ENCODE measurements around the gene ADK. TPM values are rescaled to one million over a fixed set of nuclear protein-coding genes. Genes with fewer than 3 reads are reported as not detected.
"Not testable (repeated sequence)": the region's sequence is repeated elsewhere in the genome, so short reads cannot be mapped to it uniquely, and the experiment has no call there.

The ADK gene
- total RNA-seq, 4 donors from 2014 or later = 62.1 to 84.7 (median 74.4) TPM

- Histone ChIP-seq H3K27ac (no peak overlapping the region), H3K4me3 (replicated peaks in 1 of 3) (no peak overlapping the region), H3K36me3 (no peaks in the 10 kb centered on the region), H3K4me1 (no peaks in the 10 kb centered on the region), H3K27me3 (no peaks in the 10 kb centered on the region), H3K9me3 (no peaks in the 10 kb centered on the region)
- DNase-seq = no peak
- intact Hi-C loops (cut with DNase I) = no loop called here
- WGBS, 2 donors = 94 to 95% methylated on average over 3 of the region's 3 CpGs
- TF ChIP-seq CTCF (IDR thresholded peaks at IDR 0.05) (no peak), POLR2A (IDR thresholded peaks at IDR 0.05) (no peak)
These were observed 374.9 kb downstream of the ADK start for GRCh38 chr10:74525885-74526284.

GRCh38 chr10:74527611-74528010 is 376.6 kb downstream of the ADK start:
- H3K27me3 ChIP-seq; H3K4me1 ChIP-seq; H3K4me3 ChIP-seq (replicated peaks in 1 of 3); H3K9me3 ChIP-seq; H3K27ac ChIP-seq; DNase-seq; intact Hi-C loops (cut with DNase I); H3K36me3 ChIP-seq: not testable (repeated sequence)
- WGBS, 2 donors = 69 to 78% methylated on average over 5 of the region's 5 CpGs

- WGBS, 2 donors = 93 to 97% methylated on average over 1 of the region's 1 CpG
- intact Hi-C loops (cut with DNase I) = no loop called here
- no peak overlapping the region for H3K27ac ChIP-seq
- no peaks in the 10 kb centered on the region for H3K9me3 ChIP-seq
- no peaks in the 10 kb centered on the region for H3K27me3 ChIP-seq
- no peaks in the 10 kb centered on the region for H3K4me1 ChIP-seq
- H3K36me3 ChIP-seq = no peaks in the 10 kb centered on the region
- TF ChIP-seq POLR2A (IDR thresholded peaks at IDR 0.05) = no peak
- no peak for TF ChIP-seq CTCF (IDR thresholded peaks at IDR 0.05)
- no peak overlapping the region for H3K4me3 ChIP-seq (replicated peaks in 1 of 3)
- DNase-seq = no peak
These were observed 378.2 kb downstream of the ADK start for GRCh38 chr10:74529205-74529604.

- Histone ChIP-seq H3K9me3 (no peaks in the 10 kb centered on the region), H3K27me3 (no peaks in the 10 kb centered on the region), H3K4me3 (replicated peaks in 1 of 3) (no peak overlapping the region), H3K36me3 (no peaks in the 10 kb centered on the region), H3K4me1 (no peaks in the 10 kb centered on the region), H3K27ac (no peak overlapping the region)
- intact Hi-C loops (cut with DNase I) = no loop called here
- TF ChIP-seq POLR2A (IDR thresholded peaks at IDR 0.05) = no peak
- no peak for TF ChIP-seq CTCF (IDR thresholded peaks at IDR 0.05)
- WGBS, 2 donors = 98 to 100% methylated on average over 3 of the region's 3 CpGs
- no peak for DNase-seq
These were observed 380.0 kb downstream of the ADK start for GRCh38 chr10:74530981-74531380.

GRCh38 chr10:74539317-74539716 is 388.3 kb downstream of the ADK start:
- Histone ChIP-seq H3K9me3 (no peaks in the 10 kb centered on the region), H3K4me3 (replicated peaks in 1 of 3) (no peak overlapping the region), H3K4me1 (no peaks in the 10 kb centered on the region), H3K27ac (no peak overlapping the region), H3K27me3 (no peaks in the 10 kb centered on the region), H3K36me3 (no peaks in the 10 kb centered on the region)
- WGBS, 2 donors = 87% methylated on average over 2 of the region's 2 CpGs
- intact Hi-C loops (cut with DNase I) = no loop called here
- no peak for DNase-seq
- no peak for TF ChIP-seq CTCF (IDR thresholded peaks at IDR 0.05)
- TF ChIP-seq POLR2A (IDR thresholded peaks at IDR 0.05) = no peak

- no peak overlapping the region for H3K27ac ChIP-seq
- no peak for DNase-seq
- no peaks in the 10 kb centered on the region for H3K27me3 ChIP-seq
- H3K9me3 ChIP-seq = no peaks in the 10 kb centered on the region
- WGBS, 2 donors = 97 to 98% methylated on average over 1 of the region's 1 CpG
- no peaks in the 10 kb centered on the region for H3K36me3 ChIP-seq
- no peak overlapping the region for H3K4me3 ChIP-seq (replicated peaks in 1 of 3)
- no peaks in the 10 kb centered on the region for H3K4me1 ChIP-seq
- intact Hi-C loops (cut with DNase I) = no loop called here
- no peak for TF ChIP-seq POLR2A (IDR thresholded peaks at IDR 0.05)
- no peak for TF ChIP-seq CTCF (IDR thresholded peaks at IDR 0.05)
These were observed 390.4 kb downstream of the ADK start for GRCh38 chr10:74541375-74541774.

Measured in thyroid gland (tissue), 4 donors.